Esophagus muscularis mucosa (tissue), 4 donors: ENCODE data around the gene UBASH3A.

Source experiments
- EP300 ChIP-seq: sonication (generic); formaldehyde crosslinking; IDR thresholded peaks from one replicate; pipeline ENCODE4 v1.6.1; 2017; ENCODE audit warnings: antibody characterized with exemption
- POLR2AphosphoS5 ChIP-seq, 2 donors: sonication (generic); formaldehyde crosslinking; IDR thresholded peaks; one replicate each; pipeline ENCODE4 v1.6.1; 2017; ENCODE audit warnings: antibody characterized with exemption in 2 of 2
- TF ChIP-seq, protein P1 (sequence below), 3 experiments: fragments of 200-600 bp in 2 of 3; fragments of 450-650 bp in 1 of 3; sonication (generic) in 2 of 3; IDR thresholded peaks; one replicate each; pipeline ENCODE4 v1.5.1; 2017 to 2019; ENCODE audit warnings: antibody characterized with exemption in 3 of 3, mild to moderate bottlenecking in 2 of 3, moderate library complexity in 1 of 3

DNA sequence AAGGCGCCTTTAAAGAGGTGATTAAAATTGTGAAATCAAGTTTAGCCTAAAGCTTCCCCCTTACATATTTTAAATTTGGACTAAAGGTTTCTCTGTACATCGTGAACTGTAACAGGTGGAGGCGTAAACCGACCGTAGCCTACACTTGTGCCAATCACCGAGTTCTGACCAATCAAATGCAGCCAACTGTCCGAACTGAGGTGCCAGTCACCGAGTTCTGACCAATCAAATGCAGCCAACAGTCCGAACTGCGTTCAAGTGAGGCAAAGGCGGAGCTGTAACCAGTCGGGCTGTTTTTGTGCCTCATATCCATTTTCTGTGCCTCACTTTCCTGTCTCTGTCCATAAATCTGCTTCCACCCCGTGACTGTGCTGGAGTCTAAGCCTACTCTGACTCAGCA lies 44.8 kb upstream of the UBASH3A start:
- TF ChIP-seq, protein P1, sequence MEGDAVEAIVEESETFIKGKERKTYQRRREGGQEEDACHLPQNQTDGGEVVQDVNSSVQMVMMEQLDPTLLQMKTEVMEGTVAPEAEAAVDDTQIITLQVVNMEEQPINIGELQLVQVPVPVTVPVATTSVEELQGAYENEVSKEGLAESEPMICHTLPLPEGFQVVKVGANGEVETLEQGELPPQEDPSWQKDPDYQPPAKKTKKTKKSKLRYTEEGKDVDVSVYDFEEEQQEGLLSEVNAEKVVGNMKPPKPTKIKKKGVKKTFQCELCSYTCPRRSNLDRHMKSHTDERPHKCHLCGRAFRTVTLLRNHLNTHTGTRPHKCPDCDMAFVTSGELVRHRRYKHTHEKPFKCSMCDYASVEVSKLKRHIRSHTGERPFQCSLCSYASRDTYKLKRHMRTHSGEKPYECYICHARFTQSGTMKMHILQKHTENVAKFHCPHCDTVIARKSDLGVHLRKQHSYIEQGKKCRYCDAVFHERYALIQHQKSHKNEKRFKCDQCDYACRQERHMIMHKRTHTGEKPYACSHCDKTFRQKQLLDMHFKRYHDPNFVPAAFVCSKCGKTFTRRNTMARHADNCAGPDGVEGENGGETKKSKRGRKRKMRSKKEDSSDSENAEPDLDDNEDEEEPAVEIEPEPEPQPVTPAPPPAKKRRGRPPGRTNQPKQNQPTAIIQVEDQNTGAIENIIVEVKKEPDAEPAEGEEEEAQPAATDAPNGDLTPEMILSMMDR (IDR thresholded peaks at IDR 0.05) = no peak
- TF ChIP-seq POLR2AphosphoS5 (IDR thresholded peaks at IDR 0.05) = no peak
- no peak for TF ChIP-seq EP300
